Omental fat pad (tissue), 4 donors: ENCODE measurements around the gene CIRBP. TPM values are rescaled to one million over a fixed set of nuclear protein-coding genes. Genes with fewer than 3 reads are reported as not detected.

Experiments used
- ATAC-seq: fragments of 150-250 bp; one replicate; pipeline ENCODE4 v1.9.1; 2016; ENCODE audit warnings: mild to moderate bottlenecking, moderate library complexity; ENCODE audit not compliant: low FRiP score
- DNase-seq: peaks from one replicate; pipeline ENCODE4 v3.0.0-alpha.2; 2019; ENCODE audit warnings: low spot score
- total RNA-seq, 4 donors: library from RNA; depleted of rRNA; stranded (reverse); fragments of >200 nt; gene quantifications; one replicate each; pipeline ENCODE4 v1.1.0, GENCODE V29; 2016
- TF ChIP-seq, protein P1 (sequence below), 3 donors: fragments of 450-650 bp; IDR thresholded peaks; one replicate each; pipeline ENCODE4 v1.5.1; 2016 to 2017; ENCODE audit warnings: antibody characterized with exemption in 3 of 3, mild to moderate bottlenecking in 3 of 3, moderate library complexity in 2 of 3

CIRBP gene
- total RNA-seq, 4 donors from 2014 or later: 292 to 484 (median 372) TPM

DNA sequence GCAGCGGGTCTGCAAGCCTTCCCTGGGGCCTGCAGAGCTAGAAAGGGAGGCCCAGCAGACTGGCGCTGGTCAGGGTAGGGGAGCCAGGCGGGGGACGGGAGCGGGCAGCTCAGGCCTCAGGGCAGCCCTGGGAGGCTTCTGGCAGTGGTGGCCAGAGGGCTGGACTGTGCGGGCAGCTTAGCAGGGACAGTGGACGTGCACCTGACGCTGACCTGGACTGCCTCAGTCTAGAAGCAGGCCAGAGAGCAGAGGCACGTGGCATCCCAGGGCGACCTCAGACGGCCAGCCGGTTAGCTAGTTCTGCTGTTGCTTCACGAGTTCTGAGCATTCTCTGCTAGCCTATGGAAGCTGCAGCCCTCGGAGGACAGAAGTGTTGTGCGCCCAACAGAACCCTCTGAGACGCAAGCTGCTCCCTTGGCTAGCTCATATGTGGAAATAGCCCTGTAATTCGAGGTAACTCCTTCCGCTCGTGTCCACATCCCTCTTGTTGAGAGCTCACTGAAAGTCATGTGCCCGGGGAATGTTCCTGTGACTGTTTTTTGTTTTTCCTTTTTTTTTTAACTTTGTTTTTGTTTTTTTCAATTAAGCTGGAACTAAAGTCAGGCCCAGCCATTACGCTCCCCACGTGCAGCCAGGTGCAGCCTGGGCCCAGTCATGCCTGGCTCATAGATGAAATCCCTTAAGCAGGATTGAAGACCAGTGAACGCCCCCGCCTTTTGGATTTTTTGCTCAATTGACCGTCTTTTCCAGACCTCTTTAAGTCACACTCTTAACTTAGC is 4.3 kb downstream of the CIRBP start:
- TF ChIP-seq, protein P1, sequence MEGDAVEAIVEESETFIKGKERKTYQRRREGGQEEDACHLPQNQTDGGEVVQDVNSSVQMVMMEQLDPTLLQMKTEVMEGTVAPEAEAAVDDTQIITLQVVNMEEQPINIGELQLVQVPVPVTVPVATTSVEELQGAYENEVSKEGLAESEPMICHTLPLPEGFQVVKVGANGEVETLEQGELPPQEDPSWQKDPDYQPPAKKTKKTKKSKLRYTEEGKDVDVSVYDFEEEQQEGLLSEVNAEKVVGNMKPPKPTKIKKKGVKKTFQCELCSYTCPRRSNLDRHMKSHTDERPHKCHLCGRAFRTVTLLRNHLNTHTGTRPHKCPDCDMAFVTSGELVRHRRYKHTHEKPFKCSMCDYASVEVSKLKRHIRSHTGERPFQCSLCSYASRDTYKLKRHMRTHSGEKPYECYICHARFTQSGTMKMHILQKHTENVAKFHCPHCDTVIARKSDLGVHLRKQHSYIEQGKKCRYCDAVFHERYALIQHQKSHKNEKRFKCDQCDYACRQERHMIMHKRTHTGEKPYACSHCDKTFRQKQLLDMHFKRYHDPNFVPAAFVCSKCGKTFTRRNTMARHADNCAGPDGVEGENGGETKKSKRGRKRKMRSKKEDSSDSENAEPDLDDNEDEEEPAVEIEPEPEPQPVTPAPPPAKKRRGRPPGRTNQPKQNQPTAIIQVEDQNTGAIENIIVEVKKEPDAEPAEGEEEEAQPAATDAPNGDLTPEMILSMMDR (IDR thresholded peaks at IDR 0.05): no peak
- ATAC-seq: no peak

DNA sequence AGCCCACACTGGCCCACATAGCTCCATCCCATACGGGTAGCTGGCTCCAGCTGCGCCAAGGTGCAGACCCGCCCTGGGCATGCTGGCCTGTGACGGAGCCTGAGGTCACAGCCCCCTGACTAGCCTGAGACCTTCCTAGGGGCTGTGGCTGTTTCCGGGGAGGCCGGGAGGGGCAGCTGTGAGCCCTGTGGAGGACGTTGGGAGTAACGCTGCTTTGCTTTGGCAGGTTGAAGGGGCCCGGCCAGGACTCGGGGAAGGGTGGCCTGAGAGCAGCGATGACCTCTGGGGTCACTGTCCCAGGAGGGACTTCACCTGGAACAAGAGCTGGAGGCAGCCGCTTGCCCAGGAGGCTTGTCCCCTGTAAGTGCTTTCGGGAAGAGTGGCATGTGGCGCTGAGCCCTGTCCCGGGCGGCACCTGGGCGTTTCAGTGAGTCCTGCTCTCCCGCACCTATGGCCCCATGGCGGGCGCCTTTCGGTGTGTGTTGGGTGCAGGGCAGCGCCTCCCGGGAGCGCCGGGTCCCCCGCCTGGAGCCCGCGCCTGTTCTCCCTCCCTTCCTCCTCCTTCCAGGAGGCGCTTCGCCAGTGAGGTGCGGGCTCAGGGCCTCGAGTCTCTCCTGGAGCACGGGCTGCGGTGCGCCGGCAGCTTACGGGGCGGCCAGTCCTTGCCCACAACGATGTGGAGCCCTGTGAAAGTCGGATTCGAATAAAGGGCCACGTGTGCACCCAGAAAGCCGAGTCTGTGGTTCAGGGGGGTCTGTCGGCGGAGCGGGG is 5.1 kb downstream of the CIRBP start:
- DNase-seq (no peak), ATAC-seq (no peak)
- TF ChIP-seq, protein P1 (IDR thresholded peaks at IDR 0.05): no peak

More for the DNA sequence above, 4.3 kb downstream of the CIRBP start:
- no peak for DNase-seq

- TF ChIP-seq, protein P1 (IDR thresholded peaks at IDR 0.05): no peak
- no peak for DNase-seq
- no peak for ATAC-seq
Observed at GRCh38 chr19:1274852-1275259, 5.7 kb downstream of the CIRBP start.

- peak; percentile 79 for ATAC-seq
- TF ChIP-seq, protein P1 (IDR thresholded peaks at IDR 0.05): no peak
- peak; percentile 88 for DNase-seq
Observed at GRCh38 chr19:1275260-1275975, 6.3 kb downstream of the CIRBP start, which contains the start of gene FAM174C. FAM174C (plus strand) TSS chr19:1275530; CDS start chr19:1275550, 20 bp downstream.

GRCh38 chr19:1275976-1276627 is 7.0 kb downstream of the CIRBP start:
- DNase-seq (no peak), ATAC-seq (no peak)
- TF ChIP-seq, protein P1 (IDR thresholded peaks at IDR 0.05): no peak

DNA sequence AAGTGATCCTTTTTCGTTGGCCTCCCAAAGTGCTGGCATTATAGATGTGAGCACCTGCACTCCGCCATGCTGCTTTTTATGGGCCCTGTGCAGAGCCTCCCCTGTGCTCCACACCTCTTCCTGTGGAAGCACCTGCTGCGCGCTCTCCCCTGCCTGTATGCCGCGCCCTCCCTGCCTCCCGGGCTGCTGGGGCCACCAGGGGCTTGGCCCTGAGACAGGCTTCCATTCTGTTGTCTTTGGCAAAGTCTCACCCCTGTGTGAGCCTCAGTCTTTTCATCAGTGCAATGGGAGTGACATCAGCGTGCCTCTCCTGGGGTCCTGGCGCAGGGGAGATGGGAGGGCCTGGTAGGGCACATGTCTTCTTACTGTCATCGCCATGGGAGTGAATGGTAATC is 7.5 kb downstream of the CIRBP start:
- TF ChIP-seq, protein P1 (IDR thresholded peaks at IDR 0.05): no peak
- no peak for ATAC-seq
- no peak for DNase-seq
